Skeletal muscle cell (primary cell): ENCODE results near the gene ARID3A.
A peak's percentile ranks its signal among the peaks of the same experiment; 100 is the strongest.

Source experiments
- DNase-seq: peaks from one replicate; pipeline ENCODE4 v3.0.0-alpha.2; 2010; ENCODE audit warnings: low read depth
- H3K4me3 ChIP-seq: 2 replicates; pipeline ENCODE4 v1.5.1; 2011; ENCODE audit warnings: low read depth, mild to moderate bottlenecking, control low read depth, low read length, moderate library complexity

Gene ARID3A

DNA sequence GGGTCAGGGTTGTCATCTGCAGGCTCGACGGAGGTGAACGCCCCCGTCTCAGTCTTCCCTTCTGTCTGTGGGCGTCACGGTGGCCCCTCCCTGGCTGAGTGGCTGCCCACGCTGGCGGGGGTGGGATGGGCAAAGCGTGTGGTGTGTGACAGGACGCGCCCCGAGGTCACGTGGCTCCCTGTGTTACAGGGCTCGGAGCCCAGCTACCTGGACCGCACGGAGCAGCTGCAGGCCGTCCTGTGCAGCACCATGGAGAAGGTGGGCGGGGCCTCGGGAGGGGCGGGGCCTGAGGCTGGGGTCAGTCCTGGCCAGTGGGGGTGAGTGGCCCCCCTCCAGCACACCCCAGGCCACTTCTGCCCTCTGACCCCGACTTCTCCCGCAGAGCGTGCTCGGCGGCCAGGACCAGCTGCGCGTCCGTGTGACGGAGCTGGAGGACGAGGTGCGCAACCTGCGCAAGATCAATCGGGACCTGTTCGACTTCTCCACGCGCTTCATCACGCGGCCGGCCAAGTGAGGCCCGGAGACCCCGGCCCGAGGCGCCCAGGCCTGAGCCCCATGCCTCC lies 68.1 kb downstream of the ARID3A start:
- no peak for DNase-seq
- H3K4me3 ChIP-seq: no peak overlapping the region

DNA sequence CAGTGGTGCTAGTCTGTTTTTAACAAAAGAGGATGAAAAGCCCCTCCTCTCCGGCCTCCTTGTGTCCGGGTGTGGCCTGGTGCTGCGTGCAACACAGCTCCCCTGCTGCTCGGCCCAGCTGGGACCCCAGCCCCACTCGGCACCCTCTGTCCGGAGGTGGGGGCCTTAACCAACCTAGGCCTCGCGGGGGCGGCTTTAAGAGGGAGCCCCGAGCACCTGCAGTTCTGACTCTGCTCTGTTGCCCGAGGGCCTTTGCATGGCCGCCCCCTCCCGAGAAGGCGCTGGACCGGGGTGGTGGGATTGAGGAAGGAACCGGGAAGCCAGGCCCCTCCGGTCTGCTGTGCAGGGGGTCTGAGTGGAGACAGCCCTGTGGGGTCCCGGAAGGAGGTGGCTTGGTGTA lies 68.7 kb downstream of the ARID3A start:
- no peak for DNase-seq
- no peak overlapping the region for H3K4me3 ChIP-seq

DNA sequence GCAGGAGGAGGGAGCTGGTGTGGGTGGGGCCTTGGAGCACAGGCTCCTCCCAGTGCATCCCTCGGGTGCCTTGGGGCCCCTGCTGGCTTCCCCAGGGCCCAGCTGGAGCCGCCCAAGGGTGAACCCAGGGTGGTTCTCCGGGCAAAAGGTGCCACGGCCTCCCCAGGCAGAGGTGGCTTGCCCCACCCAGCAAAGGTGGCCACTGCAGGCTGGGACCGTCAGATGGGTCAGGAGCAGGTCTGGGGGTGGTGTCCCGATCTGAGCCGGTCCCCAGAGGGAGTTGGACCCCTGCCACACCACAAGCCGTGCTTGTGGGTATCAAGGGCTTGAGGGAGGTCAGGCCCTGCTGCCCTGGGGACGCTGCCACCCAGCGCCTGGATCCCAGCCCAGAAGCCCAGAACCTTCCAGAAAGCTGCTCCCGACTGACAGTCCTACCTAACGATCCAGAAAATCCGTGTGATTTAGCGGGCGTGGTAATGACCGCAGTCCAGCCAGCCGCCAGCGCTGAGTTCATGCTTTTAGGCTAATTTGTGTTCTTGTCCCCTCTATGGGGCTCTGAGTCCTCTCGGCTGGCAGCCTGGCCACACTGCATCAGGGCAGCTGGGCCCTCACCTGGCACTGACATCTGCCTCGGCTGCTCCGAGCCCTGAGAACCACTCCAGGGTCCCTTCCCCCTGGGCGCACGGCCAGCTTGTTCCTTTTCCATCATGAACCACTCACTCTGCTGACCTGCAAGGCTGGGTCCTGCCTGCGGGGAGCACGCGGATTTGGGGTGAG lies 69.4 kb downstream of the ARID3A start:
- no peak for DNase-seq
- H3K4me3 ChIP-seq: no peak overlapping the region

DNA sequence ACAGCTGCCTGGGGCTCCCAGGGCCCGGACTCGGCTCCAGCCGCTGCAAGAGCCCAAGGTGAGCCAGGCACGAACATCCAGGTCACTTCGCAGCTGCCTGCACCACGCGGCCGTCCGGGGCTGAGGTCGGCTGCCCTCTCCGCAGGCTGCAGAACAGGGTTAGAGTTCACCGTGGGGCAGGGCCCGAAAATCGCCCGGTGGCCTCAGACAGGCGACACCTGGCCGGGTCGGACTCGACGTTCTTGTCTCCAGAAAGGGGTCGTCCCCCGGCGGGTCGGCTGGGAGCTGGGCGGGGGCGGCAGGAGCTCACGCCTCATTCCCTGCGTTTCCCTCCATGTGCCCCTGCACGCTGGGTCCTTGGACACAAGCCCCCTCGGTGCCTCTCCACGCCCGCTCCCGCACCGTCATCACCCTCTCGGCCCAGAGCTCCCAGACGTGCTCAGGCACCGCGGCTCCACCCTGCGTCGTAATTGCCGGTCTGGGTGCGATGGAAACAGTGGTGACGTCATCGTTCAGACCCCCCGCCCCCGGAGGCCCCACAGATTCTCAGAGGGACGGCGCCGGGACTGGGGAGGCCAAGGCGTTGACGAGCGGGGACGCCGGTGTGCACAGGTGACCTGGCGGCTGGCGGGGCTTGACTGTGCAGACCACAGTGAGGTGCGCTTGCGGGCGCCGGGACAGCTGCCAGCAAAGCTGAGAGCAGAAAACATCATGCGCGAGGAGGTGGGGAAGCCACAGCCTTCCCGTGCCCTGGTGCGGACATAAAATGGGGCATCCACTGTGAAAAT lies 70.4 kb downstream of the ARID3A start:
- H3K4me3 ChIP-seq: peak overlapping the region; percentile 36
- DNase-seq: no peak

DNA sequence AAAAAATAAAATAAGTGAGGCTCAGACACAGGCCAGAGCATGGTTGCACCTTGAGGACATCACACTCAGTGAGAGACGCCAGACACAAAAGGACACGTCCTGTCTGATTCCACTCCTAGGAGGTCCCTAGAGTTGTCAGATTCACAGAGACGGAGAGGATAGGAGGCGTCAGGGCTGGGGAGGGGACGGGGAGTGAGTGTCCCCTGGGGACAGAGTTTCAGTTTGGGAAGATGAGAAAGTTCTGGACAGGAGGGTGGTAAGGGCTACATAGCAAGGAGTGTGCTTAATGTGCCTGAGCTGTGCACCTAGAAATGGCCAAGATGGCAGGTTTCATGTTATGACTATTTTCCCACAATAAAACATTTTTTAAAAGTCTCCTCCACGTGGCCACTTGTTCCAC lies 72.2 kb downstream of the ARID3A start:
- H3K4me3 ChIP-seq: no peak overlapping the region
- no peak for DNase-seq

DNA sequence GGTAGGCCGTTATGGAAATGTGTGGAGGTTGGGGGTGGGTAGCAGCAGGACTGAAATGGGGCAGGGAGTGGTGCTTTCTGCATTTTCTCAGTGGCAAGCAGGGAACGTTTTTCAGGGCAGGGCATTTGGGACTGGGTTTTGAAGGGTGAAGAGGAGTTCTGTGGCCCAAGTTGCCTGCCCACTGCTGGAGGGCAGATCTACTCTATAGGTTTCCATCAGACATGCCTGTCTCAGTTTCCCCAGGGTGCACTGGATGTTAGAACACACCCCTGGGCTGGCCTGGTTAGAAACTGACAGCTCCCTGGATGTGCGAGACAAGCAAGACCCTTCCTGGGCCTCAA lies 73.5 kb downstream of the ARID3A start:
- no peak overlapping the region for H3K4me3 ChIP-seq
- DNase-seq: no peak

DNA sequence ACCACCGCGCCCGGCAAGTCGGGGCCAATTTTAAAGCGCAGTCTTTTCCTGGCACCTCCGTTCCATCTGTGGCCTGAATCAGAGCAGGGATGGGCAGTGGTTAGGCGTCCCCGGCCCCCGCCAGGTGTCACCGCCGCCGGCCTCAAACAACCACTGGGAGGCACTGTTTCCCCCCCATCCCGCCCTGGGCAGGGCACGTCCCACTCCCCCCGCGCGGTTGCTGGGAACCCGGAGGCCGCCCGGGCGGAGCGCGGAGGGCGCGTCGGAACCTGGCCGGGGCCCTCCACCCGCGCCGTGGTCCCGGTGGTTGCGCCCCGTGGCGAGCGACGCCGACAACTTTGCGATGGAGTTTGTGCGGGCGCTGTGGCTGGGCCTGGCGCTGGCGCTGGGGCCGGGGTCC lies 74.3 kb downstream of the ARID3A start, which contains the start of gene GRIN3B:
TSS of gene GRIN3B (plus strand) at position 325 of the 400 bp plus-strand sequence. CDS start at position 344, 19 bp downstream.
- no peak for DNase-seq
- H3K4me3 ChIP-seq: peak within 1 kb of the TSS; percentile 34

DNA sequence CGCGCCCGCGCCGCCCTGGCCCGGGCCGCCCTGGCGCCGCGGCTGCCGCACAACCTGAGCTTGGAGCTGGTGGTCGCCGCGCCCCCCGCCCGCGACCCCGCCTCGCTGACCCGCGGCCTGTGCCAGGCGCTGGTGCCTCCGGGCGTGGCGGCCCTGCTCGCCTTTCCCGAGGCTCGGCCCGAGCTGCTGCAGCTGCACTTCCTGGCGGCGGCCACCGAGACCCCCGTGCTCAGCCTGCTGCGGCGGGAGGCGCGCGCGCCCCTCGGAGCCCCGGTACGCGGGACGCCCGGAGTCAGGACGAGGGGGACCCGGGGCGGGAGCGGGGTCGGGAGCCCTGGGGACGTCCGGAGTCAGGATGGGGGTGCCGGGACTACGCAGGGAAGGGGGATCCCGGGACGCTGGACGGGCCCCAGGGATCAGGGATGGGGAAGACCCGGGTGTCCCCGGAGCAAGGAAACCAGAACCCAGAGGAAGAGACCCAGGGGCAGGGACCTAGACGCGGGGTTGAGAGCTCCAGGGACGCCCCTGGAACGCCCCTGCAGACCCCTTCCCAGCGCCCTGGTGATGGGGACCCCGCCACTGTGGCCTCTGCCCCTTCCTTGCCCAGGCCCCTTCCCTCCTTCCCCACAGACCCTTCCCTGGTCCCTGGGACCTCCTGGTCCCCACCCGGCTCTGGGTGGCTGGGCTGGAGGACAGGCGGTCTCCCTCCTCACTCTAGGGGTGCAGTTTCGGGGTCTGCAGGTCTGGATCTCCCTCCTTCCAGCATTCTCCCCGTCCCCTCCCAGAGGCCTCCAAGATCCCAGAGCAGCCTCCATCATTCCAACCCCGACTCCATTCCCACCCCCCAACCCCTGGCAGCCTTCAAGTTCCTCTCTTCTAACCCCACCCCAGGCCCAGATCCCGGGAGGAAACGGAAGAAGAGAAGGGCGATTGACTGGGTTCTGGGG lies 75.0 kb downstream of the ARID3A start:
- no peak for DNase-seq
- peak overlapping the region; percentile 34 for H3K4me3 ChIP-seq

DNA sequence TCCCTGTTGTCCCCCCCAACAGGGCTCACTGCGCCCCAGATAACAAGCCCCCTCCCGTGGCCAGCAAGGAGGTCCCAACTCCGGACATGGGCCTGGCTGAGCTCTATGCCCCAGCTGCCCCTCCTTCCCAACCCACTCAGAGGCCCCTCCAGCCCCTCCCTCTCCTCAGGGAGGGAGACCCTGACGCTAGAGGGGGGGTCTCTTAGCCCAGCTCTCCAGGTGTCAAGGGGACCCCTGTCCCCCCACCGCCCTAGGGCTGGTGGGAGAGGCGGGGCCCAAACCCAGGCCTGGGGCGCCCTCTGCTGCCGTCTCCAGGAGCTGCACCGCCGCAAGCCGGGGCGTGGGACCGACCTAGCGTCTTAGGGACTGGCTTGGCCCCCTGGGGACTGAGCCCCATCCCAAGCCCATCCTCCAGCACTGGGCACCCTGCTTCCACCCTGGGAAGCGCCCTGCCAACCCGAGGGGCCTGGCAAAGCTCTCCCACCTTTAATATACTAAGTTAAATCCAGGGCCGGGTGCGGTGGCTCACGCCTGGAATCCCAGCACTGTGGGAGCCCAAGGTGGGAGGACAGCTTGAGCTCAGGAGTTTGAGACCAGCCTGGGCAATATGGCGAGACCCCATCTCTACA lies 75.8 kb downstream of the ARID3A start:
- H3K4me3 ChIP-seq: no peak overlapping the region
- no peak for DNase-seq

DNA sequence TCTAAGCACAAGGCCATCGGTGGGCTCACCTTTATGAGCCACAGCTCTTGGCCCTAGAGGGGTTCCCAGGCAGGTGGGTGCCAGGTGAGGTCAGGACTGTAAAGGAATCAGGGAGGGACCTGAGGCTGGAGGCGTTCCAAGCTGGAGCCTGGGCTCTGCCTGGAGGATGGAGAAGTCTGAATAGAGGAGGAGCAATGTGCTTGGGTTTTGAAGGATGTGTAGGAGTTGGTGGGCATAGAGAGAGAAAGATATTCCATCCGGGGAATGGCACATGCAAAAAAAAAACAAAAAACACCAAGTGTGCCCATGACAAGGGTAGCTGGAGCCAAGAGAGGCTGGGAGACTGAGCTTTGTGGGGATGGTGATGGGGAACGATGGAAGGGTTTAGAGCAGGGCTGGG lies 76.8 kb downstream of the ARID3A start:
- H3K4me3 ChIP-seq: no peak overlapping the region
- DNase-seq: no peak

DNA sequence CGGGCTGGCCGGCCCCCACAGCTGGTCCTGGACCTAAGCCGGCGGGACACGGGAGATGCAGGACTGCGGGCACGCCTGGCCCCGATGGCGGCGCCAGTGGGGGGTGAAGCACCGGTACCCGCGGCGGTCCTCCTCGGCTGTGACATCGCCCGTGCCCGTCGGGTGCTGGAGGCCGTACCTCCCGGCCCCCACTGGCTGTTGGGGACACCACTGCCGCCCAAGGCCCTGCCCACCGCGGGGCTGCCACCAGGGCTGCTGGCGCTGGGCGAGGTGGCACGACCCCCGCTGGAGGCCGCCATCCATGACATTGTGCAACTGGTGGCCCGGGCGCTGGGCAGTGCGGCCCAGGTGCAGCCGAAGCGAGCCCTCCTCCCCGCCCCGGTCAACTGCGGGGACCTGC lies 77.4 kb downstream of the ARID3A start:
- H3K4me3 ChIP-seq: no peak overlapping the region

DNA sequence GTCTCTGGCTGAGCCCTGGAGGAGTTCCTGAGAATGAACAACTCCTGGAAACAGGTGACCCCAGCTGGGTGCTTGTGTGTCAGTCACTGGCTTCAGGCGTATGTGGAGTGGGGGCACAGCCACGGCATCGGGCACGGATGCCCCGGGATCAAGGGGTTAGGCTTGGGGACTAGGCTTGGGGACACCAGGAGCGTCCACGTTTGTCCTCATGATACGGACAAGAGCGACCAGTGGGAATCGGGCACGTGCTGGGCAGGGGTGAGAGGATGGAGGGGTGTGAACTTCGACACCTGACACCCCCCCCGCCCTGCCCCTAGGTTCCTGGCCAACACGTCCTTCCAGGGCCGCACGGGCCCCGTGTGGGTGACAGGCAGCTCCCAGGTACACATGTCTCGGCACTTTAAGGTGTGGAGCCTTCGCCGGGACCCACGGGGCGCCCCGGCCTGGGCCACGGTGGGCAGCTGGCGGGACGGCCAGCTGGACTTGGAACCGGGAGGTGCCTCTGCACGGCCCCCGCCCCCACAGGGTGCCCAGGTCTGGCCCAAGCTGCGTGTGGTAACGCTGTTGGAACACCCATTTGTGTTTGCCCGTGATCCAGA lies 78.5 kb downstream of the ARID3A start:
- no peak overlapping the region for H3K4me3 ChIP-seq
- no peak for DNase-seq

More for the DNA sequence above, 77.4 kb downstream of the ARID3A start:
- no peak for DNase-seq

DNA sequence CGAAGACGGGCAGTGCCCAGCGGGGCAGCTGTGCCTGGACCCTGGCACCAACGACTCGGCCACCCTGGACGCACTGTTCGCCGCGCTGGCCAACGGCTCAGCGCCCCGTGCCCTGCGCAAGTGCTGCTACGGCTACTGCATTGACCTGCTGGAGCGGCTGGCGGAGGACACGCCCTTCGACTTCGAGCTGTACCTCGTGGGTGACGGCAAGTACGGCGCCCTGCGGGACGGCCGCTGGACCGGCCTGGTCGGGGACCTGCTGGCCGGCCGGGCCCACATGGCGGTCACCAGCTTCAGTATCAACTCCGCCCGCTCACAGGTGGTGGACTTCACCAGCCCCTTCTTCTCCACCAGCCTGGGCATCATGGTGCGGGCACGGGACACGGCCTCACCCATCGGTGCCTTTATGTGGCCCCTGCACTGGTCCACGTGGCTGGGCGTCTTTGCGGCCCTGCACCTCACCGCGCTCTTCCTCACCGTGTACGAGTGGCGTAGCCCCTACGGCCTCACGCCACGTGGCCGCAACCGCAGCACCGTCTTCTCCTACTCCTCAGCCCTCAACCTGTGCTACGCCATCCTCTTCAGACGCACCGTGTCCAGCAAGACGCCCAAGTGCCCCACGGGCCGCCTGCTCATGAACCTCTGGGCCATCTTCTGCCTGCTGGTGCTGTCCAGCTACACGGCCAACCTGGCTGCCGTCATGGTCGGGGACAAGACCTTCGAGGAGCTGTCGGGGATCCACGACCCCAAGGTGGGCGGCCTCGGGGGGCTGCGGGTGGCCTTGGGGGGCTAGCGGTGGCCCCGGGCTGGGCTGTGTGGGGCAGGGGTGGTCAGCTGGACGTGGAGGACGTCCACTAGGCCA lies 79.2 kb downstream of the ARID3A start:
- DNase-seq: no peak
- no peak overlapping the region for H3K4me3 ChIP-seq

DNA sequence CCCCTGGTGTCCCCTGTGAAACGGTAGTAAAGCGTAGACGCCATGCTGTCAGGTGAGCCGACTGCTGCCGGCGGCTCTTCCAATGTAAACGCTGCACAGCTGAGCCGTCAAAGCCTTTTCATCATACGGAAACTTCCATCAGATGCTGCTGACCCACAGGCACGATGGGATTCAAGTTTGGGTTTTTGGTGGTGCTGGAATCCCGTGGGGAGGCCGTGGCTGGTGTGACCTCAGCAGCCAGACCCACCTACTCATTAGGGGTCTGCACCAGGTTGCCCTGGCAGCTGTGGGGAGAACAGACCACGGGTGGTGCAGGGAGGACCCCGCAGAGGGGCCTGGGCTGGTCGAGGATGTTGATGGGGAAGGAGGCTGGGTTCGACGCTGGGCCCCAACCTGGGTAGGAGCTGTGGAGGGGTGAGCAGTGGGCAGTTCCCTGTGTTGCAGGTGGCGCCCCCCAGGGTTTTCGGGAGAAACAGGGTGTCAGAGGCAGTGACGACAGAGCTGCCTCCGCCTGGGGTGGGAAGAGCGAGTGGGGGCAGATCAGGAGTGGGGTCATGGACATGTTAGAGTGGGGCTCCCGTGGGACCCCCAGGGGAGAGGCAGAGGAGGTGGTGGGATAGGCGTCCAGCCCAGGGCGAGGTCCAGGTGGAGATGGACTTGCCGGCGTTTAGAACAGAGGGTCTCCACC lies 81.0 kb downstream of the ARID3A start:
- no peak overlapping the region for H3K4me3 ChIP-seq
- no peak for DNase-seq

DNA sequence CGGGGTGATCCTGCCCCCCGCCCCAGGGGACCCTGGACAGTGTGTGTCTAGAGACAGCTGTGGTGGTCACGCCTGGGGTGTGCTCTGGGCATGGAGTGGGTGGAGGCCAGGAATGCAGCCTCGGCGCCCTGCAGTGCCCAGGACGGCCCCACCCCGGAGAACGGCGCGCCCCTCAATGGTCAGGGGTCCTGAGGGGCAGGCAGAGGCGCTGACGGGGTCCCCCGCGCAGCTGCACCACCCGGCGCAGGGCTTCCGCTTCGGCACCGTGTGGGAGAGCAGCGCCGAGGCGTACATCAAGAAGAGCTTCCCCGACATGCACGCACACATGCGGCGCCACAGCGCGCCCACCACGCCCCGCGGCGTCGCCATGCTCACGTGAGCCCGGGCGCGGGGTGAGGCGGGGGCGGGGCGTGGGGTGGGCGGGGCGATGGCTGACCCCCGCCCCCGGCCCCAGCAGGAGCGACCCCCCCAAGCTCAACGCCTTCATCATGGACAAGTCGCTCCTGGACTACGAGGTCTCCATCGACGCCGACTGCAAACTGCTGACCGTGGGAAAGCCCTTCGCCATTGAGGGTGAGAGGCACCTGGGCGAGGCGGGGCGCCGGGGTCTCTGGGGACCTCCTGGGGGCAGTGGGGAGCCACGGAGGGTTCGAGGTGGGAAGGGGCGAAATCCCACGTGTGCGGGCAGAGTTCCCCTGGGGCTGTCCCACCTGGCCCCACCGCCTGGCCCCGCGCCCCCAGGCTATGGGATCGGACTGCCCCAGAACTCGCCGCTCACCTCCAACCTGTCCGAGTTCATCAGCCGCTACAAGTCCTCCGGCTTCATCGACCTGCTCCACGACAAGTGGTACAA lies 81.8 kb downstream of the ARID3A start:
- no peak overlapping the region for H3K4me3 ChIP-seq
- no peak for DNase-seq

DNA sequence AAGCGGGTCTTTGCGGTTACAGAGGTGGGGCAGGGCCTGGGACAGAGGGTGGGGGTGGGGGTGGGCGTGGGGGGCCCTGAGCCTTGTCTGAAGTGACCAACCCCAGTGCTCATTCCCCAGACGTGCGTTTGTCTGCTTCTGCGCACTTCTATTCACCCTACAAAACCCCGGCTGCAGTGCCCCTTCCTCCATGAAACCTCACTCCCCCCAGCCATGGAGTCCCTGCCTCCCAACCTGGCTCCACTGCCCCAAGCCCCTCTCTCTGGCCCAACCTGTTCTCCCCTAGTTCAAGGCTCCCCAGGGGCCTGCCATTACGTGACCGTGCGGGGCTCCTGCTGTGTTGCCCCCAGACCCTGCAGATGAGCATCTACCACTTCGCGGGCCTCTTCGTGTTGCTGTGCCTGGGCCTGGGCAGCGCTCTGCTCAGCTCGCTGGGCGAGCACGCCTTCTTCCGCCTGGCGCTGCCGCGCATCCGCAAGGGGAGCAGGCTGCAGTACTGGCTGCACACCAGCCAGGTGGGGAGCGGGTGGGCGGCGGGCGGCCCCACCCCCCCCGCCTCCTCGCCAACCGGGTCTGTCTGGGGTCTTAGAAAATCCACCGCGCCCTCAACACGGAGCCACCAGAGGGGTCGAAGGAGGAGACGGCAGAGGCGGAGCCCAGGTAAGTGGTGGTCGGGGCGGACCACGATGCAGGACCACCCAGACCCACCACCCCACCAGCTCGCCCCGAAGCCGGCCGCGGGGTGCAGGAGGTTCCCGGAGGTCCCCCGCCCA lies 82.6 kb downstream of the ARID3A start:
- no peak for DNase-seq
- H3K4me3 ChIP-seq: no peak overlapping the region
